Panc1 (cell line): ENCODE measurements around the gene BAIAP2. TPM values are rescaled to one million over a fixed set of nuclear protein-coding genes. Genes with fewer than 3 reads are reported as not detected.

Experiments
- ATAC-seq: fragments of 200-7000 bp; cut with Tn5 transposase; 2 replicates; pipeline ENCODE4 v1.9.1; 2020; ENCODE audit warnings: mild to moderate bottlenecking, moderate library complexity
- BruUV-seq: library from RNA; stranded (reverse); fragments of 400-500 nt; replicated peaks from 2 replicates; lab custom pipeline; 2021; lab: Mats Ljungman, UMichigan
- CTCF ChIA-PET: fragments of 300-600 bp; sonication (Branson Sonifier 250); formaldehyde crosslinking; loops from one replicate; lab custom pipeline; 2022; ENCODE audit warnings: antibody characterized with exemption; lab: Charles Lee
- POLR2A ChIA-PET: fragments of 300-600 bp; sonication (Branson Sonifier 250); formaldehyde crosslinking; loops from one replicate; lab custom pipeline; 2022; ENCODE audit warnings: antibody characterized with exemption; lab: Charles Lee
- DNase-seq: peaks from one replicate; pipeline ENCODE4 v3.0.0-alpha.2; 2010; ENCODE audit warnings: low read depth, low spot score
- H3K27ac ChIP-seq: 2 replicates; pipeline ENCODE4 v1.5.1; 2011; ENCODE audit warnings: mild to moderate bottlenecking, low read length, inconsistent platforms
- H3K27me3 ChIP-seq: fragments of 200-500 bp; sonication (Bioruptor generic); 2 replicates; pipeline ENCODE4 v1.6.0; 2014; ENCODE audit warnings: low read length, inconsistent platforms; ENCODE audit not compliant: control insufficient read depth, insufficient read depth
- H3K36me3 ChIP-seq: fragments of 200-500 bp; sonication (Bioruptor generic); 2 replicates; pipeline ENCODE4 v1.5.1; 2014; ENCODE audit warnings: inconsistent platforms, mild to moderate bottlenecking, low read length, moderate library complexity; ENCODE audit not compliant: control insufficient read depth, insufficient read depth
- H3K4me1 ChIP-seq: 2 replicates; pipeline ENCODE4 v1.5.1; 2011; ENCODE audit warnings: inconsistent platforms, mild to moderate bottlenecking, low read length, moderate library complexity; ENCODE audit not compliant: control insufficient read depth, insufficient read depth
- H3K4me3 ChIP-seq, 2 experiments: 2 replicates each; pipeline ENCODE4 v1.5.1; 2011 to 2012; ENCODE audit warnings: low read depth in 2 of 2, low read length in 2 of 2, mild to moderate bottlenecking in 2 of 2, inconsistent platforms in 1 of 2, moderate library complexity in 1 of 2
- H3K9me3 ChIP-seq: fragments of 200-500 bp; sonication (Bioruptor generic); 2 replicates; pipeline ENCODE4 v1.5.1; 2014; ENCODE audit warnings: low read depth, mild to moderate bottlenecking, inconsistent platforms, low read length, moderate library complexity; ENCODE audit not compliant: control insufficient read depth, insufficient read depth
- POLR2AphosphoS5 ChIP-seq: IDR thresholded peaks from 2 replicates; pipeline ENCODE4 v1.6.1; 2012; ENCODE audit warnings: mild to moderate bottlenecking, low read depth, low read length, moderate library complexity
- SIN3A ChIP-seq: IDR thresholded peaks from 2 replicates; pipeline ENCODE4 v1.6.1; 2012; ENCODE audit warnings: low read depth, mild to moderate bottlenecking, low read length, moderate library complexity, borderline replicate concordance; ENCODE audit not compliant: insufficient read depth
- TCF7L2 ChIP-seq: IDR thresholded peaks from 2 replicates; pipeline ENCODE4 v1.6.1; 2011; ENCODE audit warnings: mild to moderate bottlenecking, low read depth, low read length, inconsistent platforms
- in situ Hi-C: cut with HindIII; loops from 2 replicates; pipeline ENCODE4 v1.10.0; 2016; ENCODE audit warnings: low sequenced_read_pairs, low pct_unique_long_range_greater_than_20kb
- intact Hi-C: fragments of 100-400 bp; cut with micrococcal nuclease; formaldehyde crosslinking; loops from one replicate; pipeline ENCODE4 v1.10.0; 2022; ENCODE audit not compliant: unreplicated experiment
- total RNA-seq: library from RNA; stranded (reverse); gene quantifications from one replicate; pipeline ENCODE4 v1.2.1, GENCODE V29; 2021; ENCODE audit not compliant: unreplicated experiment
- TF ChIP-seq, protein P1 (sequence below): fragments of 450-650 bp; IDR thresholded peaks from 2 replicates; pipeline ENCODE4 v1.5.1; 2017; ENCODE audit warnings: mild to moderate bottlenecking
- TF ChIP-seq, protein P2 (sequence below), 2 experiments: IDR thresholded peaks; 2 replicates each; pipeline ENCODE4 v1.6.1; 2011 to 2012; ENCODE audit warnings: low read depth in 2 of 2, control low read depth in 1 of 2, low read length in 1 of 2, mild to moderate bottlenecking in 1 of 2, moderate library complexity in 1 of 2; ENCODE audit not compliant: insufficient read depth in 1 of 2

Gene BAIAP2
- total RNA-seq, 1 experiment from 2014 or later, result 125 TPM

DNA sequence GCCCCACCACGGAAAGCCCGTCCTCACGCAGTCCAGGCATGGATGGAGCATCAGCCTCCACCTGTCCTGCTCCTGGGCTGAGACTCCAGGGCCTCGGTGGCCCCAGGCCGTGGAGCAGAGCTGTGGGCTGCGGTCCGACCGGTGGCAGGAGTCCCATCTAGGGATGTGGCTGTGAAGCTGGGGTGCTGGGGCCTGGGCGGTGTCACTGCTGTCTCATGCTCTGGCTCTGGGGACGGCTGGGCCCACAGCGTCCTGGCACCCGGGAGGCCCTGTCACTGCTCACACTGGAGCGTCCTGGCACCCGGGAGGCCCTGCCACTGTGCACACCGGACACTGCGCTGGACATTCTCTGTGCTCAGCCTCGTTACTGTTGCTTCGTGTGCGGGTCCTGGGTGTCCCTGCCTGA lies 8.4 kb downstream of the BAIAP2 start:
- no peaks in the 10 kb centered on the region for H3K9me3 ChIP-seq
- TF ChIP-seq, protein P1, sequence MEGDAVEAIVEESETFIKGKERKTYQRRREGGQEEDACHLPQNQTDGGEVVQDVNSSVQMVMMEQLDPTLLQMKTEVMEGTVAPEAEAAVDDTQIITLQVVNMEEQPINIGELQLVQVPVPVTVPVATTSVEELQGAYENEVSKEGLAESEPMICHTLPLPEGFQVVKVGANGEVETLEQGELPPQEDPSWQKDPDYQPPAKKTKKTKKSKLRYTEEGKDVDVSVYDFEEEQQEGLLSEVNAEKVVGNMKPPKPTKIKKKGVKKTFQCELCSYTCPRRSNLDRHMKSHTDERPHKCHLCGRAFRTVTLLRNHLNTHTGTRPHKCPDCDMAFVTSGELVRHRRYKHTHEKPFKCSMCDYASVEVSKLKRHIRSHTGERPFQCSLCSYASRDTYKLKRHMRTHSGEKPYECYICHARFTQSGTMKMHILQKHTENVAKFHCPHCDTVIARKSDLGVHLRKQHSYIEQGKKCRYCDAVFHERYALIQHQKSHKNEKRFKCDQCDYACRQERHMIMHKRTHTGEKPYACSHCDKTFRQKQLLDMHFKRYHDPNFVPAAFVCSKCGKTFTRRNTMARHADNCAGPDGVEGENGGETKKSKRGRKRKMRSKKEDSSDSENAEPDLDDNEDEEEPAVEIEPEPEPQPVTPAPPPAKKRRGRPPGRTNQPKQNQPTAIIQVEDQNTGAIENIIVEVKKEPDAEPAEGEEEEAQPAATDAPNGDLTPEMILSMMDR, result no peak
- TF ChIP-seq SIN3A, result no peak
- no peak for TF ChIP-seq TCF7L2
- TF ChIP-seq, protein P2, sequence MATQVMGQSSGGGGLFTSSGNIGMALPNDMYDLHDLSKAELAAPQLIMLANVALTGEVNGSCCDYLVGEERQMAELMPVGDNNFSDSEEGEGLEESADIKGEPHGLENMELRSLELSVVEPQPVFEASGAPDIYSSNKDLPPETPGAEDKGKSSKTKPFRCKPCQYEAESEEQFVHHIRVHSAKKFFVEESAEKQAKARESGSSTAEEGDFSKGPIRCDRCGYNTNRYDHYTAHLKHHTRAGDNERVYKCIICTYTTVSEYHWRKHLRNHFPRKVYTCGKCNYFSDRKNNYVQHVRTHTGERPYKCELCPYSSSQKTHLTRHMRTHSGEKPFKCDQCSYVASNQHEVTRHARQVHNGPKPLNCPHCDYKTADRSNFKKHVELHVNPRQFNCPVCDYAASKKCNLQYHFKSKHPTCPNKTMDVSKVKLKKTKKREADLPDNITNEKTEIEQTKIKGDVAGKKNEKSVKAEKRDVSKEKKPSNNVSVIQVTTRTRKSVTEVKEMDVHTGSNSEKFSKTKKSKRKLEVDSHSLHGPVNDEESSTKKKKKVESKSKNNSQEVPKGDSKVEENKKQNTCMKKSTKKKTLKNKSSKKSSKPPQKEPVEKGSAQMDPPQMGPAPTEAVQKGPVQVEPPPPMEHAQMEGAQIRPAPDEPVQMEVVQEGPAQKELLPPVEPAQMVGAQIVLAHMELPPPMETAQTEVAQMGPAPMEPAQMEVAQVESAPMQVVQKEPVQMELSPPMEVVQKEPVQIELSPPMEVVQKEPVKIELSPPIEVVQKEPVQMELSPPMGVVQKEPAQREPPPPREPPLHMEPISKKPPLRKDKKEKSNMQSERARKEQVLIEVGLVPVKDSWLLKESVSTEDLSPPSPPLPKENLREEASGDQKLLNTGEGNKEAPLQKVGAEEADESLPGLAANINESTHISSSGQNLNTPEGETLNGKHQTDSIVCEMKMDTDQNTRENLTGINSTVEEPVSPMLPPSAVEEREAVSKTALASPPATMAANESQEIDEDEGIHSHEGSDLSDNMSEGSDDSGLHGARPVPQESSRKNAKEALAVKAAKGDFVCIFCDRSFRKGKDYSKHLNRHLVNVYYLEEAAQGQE (IDR thresholded peaks at IDR 0.05; ENCODE audit: insufficient read depth in 1 of 2, low read depth in 2 of 2, low read length in 1 of 2), result no peak
- TF ChIP-seq POLR2AphosphoS5, result no peak
- in situ Hi-C loops, result no loop called here
- intact Hi-C loops, result no loop called here
- no peak for DNase-seq
- H3K4me1 ChIP-seq, result peaks cover 98% of the 10 kb centered on the region
- peak overlapping the region; percentile 99 for H3K27ac ChIP-seq
- ATAC-seq, result peak; percentile 20
- H3K27me3 ChIP-seq, result no peaks in the 10 kb centered on the region
- ChIA-PET POLR2A (interaction anchor here (0.6 to 1.0 kb wide), 2 partner anchors 37 to 179 kb away, joined by 3 to 8 read pairs; partner anchors contain the start of gene CEP131), CTCF (interaction anchor here (0.6 to 0.9 kb wide), 3 partner anchors 54 to 562 kb away, joined by 3 to 4 read pairs (median 3); no protein-coding TSS in a partner anchor)
- no peaks in the 10 kb centered on the region for H3K36me3 ChIP-seq
- BruUV-seq, result no TSS peak
- H3K4me3 ChIP-seq, result peak overlapping the region; percentile 23 to 36

DNA sequence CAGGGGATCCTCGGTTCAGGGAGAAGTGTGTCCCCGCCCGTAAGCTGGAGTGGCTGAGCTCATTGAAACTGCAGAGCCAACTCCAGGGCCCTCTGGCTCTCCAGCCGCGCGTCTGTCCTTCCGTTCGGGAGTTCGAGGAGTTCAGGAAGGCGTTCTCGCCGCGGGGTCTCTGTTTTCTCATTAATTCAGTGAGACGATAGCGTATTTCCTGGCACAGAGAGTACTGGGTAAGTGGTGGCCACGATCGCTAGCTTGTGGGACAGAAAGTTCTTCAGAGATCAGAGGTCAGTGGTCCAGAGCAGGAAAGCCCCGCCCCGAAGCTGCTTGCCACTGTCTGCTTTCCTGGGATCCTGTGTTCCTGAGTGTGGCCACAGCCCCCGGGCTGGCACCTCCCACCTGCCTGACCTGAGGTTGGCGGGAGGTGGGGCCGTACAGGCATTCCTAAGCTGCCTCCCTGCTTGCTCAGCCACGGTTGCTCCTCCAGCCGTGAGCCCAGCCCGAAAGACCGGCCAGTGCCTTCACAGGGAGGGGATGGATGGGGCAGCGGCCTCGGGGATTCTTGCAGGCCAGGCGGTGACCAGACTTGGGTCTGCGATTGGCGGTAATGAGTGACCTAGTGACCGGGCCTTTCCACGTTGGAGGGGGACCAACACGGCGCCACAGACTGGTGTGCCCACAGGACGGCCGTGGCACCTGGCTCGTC lies 8.9 kb downstream of the BAIAP2 start:
- TF ChIP-seq, protein P1, result no peak
- no peak for TF ChIP-seq TCF7L2
- TF ChIP-seq, protein P2 (IDR thresholded peaks at IDR 0.05; ENCODE audit: insufficient read depth in 1 of 2, low read depth in 2 of 2, low read length in 1 of 2), result peak in 1 of 2 experiments; percentile 43; a peak in 1 of 4 replicates
- TF ChIP-seq POLR2AphosphoS5, result peak; percentile 57
- 0 out of 2 replicates have a peak, but pooled peaks have one; percentile 46 for TF ChIP-seq SIN3A
- DNase-seq (no peak), ATAC-seq (peak; percentile 74)
- H3K36me3 ChIP-seq, result no peaks in the 10 kb centered on the region
- in situ Hi-C loops, result no loop called here
- no TSS peak for BruUV-seq
- no peaks in the 10 kb centered on the region for H3K9me3 ChIP-seq
- CTCF ChIA-PET, result interaction anchor here (0.6 to 0.9 kb wide), 2 partner anchors 54 to 562 kb away, joined by 3 to 4 read pairs; no protein-coding TSS in a partner anchor
- POLR2A ChIA-PET, result interaction anchor here (0.5 to 1.0 kb wide), 3 partner anchors 36 to 720 kb away, joined by 3 to 8 read pairs (median 3); partner anchors contain the start of gene CEP131
- H3K27ac ChIP-seq, result peak overlapping the region; percentile 99
- peaks cover 98% of the 10 kb centered on the region for H3K4me1 ChIP-seq
- intact Hi-C loops, result no loop called here
- H3K4me3 ChIP-seq, result peak overlapping the region; percentile 23 to 36
- H3K27me3 ChIP-seq, result no peaks in the 10 kb centered on the region
